HG03039 (cell line): ENCODE results near the gene ADIPOQ.
"Not testable (repeated sequence)": the region's sequence is repeated elsewhere in the genome, so short reads cannot be mapped to it uniquely, and the experiment has no call there.

Experiments used
- ATAC-seq: cut with Tn5 transposase; IDR thresholded peaks from one replicate; pipeline ENCODE4 v1.9.1; 2021; ENCODE audit warnings: mild to moderate bottlenecking, moderate library complexity; ENCODE audit not compliant: unreplicated experiment

ADIPOQ gene

GRCh38 chr3:186826410-186826975 lies 16.0 kb upstream of the ADIPOQ start:
- ATAC-seq: no peak

- peak; percentile 77 for ATAC-seq
These were observed 15.3 kb upstream of the ADIPOQ start for GRCh38 chr3:186826976-186827857.

- no peak for ATAC-seq
These were observed 14.2 kb upstream of the ADIPOQ start for GRCh38 chr3:186828340-186828739.

- no peak for ATAC-seq
These were observed 10.7 kb upstream of the ADIPOQ start for GRCh38 chr3:186831798-186832197.

- ATAC-seq: no peak
These were observed 10.2 kb upstream of the ADIPOQ start for GRCh38 chr3:186832276-186832675.

GRCh38 chr3:186839874-186840641 lies 2.5 kb upstream of the ADIPOQ start:
- no peak for ATAC-seq

GRCh38 chr3:186841620-186842019 lies 890 bp upstream of the ADIPOQ start:
- no peak for ATAC-seq

GRCh38 chr3:186843039-186843432 lies 526 bp downstream of the ADIPOQ start:
- no peak for ATAC-seq

- no peak for ATAC-seq
These were observed 2.4 kb downstream of the ADIPOQ start for GRCh38 chr3:186844908-186845307.

- ATAC-seq: no peak
These were observed 3.2 kb downstream of the ADIPOQ start for GRCh38 chr3:186845756-186846155.

GRCh38 chr3:186847437-186847836 lies 4.9 kb downstream of the ADIPOQ start:
- ATAC-seq: no peak

- peak; percentile 51 for ATAC-seq
These were observed 7.0 kb downstream of the ADIPOQ start for GRCh38 chr3:186849374-186849975.

GRCh38 chr3:186851835-186852234 lies 9.3 kb downstream of the ADIPOQ start:
- not testable (repeated sequence) for ATAC-seq

GRCh38 chr3:186852994-186853393 lies 10.5 kb downstream of the ADIPOQ start:
- no peak for ATAC-seq

- ATAC-seq: no peak
These were observed 11.6 kb downstream of the ADIPOQ start for GRCh38 chr3:186854146-186854545.

GRCh38 chr3:186854954-186855353 lies 12.4 kb downstream of the ADIPOQ start:
- ATAC-seq: no peak

GRCh38 chr3:186857743-186858142 lies 15.2 kb downstream of the ADIPOQ start:
- ATAC-seq: no peak

GRCh38 chr3:186865215-186865853 lies 22.8 kb downstream of the ADIPOQ start:
- ATAC-seq: not testable (repeated sequence)

GRCh38 chr3:186866095-186866494 lies 23.6 kb downstream of the ADIPOQ start:
- ATAC-seq: not testable (repeated sequence)

GRCh38 chr3:186869253-186870100 lies 27.0 kb downstream of the ADIPOQ start:
- no peak for ATAC-seq
